GM19025 (cell line): Measurements from ENCODE around the gene PIGM.

Source experiments
- ATAC-seq: cut with Tn5 transposase; IDR thresholded peaks from one replicate; pipeline ENCODE4 v1.9.1; 2021; ENCODE audit warnings: mild to moderate bottlenecking, low read depth, moderate library complexity; ENCODE audit not compliant: unreplicated experiment

The PIGM gene

DNA sequence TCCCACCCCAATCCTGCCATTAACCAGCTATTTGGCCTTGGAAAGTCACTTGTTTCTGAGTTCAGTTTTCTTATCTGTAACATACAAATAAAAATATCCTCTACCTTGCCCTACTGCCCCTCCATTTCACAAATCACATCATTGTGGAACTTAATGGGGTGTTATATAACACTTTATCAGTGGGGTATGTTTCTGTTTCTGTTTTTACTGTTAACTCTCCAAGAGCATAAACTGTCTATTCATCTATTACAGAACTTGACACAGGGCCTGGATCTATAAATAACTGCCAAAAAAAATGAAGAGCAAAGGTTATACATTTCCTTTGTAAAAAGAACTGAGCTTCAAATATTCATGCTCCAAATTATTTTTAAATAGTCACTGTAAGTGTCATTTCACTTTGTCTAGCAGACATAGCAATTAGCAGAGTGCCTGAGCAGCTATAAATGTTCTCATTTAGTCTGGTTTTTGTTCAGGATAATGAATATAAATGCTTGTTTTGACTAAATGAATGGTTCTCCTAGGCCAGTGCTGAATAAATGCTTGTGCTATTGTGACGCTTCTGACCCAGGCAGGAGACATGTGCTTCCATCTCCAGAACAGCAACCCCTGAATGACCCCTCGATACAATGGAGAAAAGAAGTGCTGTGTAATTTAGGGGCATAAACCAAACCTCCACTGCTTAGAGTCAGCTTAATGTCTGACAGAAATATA is 7.4 kb downstream of the PIGM start:
- ATAC-seq: no peak

DNA sequence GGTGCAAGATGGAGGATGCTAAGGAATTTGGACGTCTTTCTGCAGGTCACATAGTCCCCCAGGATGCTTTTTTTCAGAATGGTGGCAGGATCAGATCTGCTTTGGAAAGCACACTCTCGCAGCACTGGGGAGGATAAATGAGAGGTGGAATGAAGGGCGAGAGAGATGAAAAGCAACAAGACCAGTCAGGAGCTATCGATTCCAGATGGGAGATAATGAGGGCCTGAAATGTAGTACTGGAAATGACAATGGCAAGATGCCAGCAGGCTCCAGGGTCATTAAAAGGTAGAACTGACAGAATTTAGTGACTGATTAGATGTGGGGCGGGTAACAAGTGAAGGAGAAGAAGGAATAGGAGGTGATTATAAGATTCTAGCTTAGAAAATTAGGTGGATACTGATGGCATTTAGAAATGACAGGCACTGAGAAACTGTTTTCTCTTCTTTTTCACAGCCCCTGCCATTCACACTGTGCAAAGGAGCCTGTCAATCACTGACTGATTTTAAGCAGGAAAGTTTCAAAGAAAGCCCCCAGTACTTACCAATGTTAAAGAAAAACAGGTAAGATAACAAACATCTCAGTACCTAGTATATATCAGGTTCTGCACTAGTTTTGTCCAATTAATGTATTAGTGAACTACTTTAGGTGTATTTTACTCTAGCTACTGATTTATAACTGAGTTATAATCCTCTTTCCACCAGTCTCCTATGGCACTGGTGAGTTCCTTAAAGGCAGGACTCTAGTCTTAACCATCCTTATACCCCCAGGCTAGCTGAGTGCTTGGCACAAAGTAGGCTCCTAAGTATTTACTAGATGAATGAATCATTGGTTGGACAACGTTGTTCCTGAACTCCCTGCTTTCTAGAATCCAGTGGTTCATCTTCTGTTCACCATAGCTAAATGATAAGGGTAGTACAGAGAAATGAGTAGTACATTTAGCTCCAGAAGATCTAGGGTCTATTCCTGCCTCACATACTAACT is 9.2 kb downstream of the PIGM start:
- no peak for ATAC-seq

DNA sequence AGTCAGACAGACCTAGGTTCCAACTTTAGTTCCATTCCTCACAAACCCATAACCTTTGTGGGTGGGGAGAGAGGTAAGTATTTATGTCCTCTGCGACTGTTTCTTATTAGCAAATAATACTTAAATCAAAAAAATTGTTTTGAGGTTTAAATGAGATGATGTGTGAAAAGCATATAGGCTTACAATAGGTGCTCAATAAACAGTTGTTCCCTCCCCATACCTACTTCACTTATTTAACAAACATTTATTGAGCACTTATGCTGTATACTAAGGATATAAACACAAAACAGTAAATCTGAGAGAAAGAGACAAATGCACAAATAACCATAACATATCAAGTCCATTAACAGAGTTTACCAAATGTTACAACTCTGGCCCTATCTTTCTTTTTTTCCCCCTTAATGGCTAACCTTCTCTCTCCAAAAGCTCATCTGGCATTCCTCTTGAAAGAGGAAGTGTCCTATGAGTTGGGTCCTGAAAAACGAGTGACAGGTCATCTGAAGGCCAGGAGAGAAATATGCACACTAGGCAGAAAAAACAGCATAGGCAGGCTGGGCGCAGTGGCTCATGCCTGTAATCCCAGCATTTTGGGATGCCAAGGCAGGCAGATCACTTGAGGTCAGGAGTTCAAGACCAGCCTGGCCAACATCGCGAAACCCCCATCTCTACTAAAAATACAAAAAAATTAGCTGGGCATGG is 10.3 kb downstream of the PIGM start:
- no peak for ATAC-seq

DNA sequence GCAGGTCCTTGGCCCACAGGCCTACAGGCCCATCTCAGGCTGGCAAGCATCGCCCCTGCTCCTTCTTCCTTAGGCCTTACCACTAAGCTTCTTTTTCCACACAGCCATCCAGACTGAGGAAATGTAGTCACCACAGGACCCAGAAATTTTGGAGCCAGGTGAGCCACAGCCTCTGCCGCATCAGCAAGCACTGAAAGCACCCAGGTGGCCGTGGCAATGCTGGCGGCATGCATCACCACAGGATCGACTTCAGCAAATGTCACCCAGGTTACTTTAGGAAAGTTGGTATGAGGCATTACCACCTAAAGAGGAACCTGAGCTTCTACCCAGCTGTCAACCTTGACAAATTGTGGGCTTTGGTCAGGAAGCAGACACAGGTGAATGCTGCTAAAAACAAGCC is 11.6 kb downstream of the PIGM start:
- no peak for ATAC-seq

DNA sequence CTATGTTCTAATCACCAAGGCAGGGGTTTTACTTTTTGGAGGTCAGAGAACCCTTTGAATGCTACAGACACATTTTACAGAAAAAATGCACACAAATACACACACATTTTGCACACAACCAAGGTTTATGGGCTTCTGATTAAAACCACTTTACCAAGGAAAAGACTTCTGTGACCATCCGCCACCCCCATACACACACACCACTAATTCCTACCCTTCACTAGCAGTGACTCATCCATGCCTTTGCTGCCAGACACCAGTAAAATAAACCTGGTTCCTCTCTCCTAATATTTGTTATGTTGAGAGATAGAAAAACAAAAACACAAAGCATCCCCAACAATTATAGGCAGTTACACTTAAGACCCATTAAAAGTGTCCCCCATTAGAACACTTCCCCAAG is 12.9 kb downstream of the PIGM start:
- no peak for ATAC-seq

DNA sequence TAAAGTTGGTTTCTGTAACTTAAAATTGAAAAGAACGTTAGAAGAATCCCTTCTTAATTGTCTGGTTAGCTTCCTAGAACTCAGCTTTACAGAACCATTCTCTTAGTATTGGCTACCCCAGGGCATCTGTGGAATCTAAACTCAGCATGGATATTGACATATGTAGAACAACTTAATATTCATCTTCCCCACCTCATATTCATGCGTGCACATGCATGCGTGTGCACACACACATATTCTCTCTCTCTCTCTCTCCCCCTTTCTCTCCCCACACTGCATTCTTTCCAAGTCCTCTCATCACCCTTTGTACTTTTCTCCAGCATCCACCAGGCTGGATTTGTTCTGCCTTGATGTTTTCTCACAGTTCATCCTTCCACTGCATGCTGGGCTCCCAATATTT is 13.4 kb downstream of the PIGM start:
- no peak for ATAC-seq

DNA sequence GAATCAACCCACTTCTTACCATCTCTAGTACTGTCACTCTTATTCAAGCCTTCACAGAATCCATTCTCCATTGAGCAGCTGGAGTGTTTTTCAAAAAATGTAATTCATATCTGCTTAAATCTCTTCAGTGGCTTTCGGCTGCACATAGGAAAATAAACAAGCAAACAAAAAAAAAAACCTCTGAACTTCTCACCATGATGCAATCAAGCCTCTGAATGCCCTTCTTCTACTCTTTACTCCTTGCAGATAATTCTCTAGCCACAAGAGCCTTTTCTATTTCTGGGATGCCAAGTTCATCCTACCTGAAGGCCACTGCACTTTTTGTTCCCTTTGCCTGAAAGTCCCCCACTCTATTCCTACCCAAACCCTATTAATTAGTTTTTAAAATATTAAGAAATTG is 14.2 kb downstream of the PIGM start:
- no peak for ATAC-seq

DNA sequence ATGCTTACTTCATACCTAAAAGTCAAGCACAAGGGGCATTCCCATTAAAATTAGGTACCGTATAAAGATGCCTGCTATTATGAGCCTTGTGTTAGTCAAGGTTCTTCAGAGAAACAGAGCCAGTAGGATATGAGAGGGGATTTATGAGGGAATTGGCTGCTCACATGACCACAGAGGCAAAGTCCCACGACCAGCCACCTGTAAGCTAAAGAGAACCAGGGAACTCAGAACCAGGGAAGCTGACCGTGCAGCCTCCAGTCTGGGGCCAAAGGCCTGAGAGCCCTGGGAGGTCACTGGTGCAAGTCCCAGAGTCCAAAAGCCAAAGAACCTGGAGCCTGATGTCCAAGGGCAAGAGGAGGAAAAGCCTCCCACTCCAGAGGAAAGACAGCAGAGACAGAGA is 20.0 kb downstream of the PIGM start:
- ATAC-seq: no peak

DNA sequence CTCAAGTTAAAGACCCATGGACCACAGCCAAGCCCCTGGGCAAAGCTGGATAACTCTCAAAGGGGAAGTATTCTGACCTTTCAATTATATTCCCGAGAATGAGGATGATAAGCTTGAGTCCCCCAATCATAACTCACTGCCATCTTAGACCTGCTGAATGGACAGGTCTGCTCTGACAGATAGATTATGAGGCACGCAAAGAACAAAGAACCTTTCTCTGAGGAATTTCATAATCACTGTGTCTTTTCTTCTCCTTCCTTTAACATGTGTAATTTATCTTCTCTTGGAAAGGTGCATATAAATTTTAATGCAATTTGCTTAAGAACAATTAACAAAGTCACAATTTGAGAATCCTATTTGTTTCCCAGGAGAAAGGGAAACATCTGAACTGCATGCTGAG is 22.0 kb downstream of the PIGM start:
- no peak for ATAC-seq

DNA sequence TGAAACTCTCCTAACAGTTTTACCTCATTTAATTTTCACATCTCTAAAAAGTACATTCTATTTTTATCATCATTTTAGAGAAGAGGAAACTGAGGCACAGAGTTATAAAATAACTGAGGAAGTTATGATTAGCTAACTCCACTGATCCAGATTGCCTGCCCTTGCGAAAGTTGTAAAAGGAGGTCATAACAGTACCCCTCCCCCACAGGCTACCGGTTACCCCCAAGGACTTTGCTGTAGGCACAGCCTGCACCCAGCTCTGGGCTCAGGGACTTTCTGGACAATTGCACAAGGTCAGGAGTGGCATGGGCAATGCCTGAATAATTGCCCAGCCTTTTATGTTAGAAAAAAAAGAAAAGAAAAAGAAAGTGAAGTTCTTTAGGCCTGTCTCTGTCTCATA is 22.7 kb downstream of the PIGM start:
- no peak for ATAC-seq

DNA sequence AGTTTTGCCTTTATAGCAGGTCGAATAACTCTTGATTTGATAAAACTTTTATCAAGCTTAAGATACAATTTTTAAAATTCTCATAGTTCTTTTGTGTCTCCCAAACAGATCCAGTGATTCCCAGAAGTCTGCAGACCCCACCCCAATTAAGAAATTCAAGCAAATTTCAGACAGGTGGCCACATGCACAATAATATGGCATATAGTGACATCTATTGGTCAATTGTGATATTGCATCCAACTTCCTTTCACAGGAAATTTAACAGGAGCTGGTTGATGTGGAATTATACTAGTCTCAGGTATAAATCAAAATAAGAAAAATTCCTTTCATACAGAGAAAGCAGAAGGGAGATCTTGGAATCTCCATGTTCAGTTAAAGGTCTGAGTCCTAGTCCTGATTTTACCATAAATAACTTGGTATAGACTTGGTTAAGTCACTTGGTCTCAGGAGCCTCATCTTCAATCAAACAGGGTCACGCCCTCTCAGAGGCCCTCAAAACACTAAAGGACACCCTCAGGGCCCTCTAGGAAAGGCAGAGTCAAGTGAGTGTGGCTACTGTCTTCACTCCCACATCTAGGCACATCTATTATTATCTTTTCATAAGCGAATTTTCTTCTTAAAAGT is 24.1 kb downstream of the PIGM start:
- no peak for ATAC-seq

DNA sequence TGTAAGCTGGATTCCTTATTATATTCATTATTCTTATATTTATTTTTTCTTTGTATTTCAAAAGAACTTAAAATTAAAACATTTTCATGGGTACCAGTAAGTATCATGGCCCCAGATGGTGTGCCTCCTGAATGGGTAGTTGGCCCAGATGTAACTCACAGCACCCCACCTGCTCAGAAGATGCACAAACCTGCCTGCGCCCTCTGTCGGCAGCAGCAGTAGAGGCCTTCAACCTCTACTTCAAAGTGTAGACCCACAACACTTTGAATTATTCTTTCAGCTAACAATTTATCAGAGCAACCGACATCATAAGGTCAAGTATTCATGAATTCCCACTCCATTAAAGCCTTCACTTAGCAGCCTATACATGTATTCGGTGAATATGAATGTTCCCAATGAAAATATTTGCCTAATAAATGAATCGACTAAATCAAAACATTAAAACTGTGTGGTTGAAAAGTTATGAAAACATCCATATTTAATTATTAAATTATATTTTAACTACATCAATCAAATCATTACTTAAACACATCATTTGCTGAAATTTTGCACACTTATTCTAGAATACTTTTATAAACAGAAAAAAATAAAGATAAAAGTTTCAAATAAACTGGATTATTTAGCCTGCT is 25.4 kb downstream of the PIGM start:
- no peak for ATAC-seq

DNA sequence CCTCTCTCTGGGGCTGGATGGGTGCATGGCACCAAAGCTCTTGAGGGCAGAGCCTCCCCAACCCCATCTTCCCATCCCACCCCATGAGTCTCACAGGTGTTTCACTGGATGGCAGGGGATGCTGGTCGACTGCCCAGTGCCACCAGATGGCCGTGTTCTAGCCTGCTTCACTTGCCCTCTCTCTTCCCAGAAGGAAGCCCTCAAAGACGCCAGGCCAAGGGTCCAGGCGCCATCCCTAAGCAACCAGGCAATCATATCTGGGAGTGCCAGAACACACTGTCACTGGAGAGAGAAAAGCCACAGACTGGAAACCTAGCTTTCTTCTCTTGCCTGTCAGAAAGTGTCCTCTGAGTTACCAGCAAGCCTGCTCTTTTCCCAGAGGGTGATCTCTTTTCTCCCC is 26.7 kb downstream of the PIGM start:
- no peak for ATAC-seq

DNA sequence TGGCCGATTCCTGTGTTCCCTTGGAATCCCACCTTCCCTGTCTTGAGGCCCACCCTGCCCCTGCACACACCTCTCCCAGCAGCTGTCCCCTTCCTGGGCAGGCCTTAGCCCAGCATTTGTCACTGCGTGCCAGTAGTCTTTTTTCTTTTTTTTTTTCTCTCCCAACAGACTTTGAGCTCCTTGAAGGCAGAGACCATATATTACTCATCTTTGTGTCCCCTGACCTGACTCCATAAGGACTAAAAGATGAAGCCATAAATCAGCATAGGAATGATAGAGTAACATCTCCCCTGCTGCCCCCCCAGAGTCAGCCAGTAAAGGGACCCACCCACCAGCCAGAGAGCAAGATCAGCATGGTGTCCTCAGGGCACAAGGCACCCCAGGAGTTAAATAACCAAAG is 27.4 kb downstream of the PIGM start:
- no peak for ATAC-seq

DNA sequence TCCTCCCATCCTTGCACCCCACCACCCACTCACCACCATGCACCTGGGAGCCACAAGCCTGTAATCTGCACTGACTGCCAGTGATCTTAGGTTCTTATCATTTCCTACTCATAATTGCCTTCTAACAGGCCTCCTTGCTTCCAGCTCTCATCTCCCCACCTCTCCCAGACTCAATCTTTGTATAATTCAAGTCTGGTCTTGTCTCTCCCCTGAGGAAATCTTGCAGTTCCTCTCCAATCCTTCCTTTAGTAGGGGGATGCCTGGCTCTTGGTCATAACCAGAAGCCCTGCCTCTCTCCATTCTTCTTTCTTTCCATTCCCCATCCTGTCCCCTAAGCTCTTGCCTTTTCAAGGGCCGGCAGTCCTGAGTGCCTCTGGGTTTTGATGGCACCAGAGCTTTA is 27.8 kb downstream of the PIGM start:
- no peak for ATAC-seq

DNA sequence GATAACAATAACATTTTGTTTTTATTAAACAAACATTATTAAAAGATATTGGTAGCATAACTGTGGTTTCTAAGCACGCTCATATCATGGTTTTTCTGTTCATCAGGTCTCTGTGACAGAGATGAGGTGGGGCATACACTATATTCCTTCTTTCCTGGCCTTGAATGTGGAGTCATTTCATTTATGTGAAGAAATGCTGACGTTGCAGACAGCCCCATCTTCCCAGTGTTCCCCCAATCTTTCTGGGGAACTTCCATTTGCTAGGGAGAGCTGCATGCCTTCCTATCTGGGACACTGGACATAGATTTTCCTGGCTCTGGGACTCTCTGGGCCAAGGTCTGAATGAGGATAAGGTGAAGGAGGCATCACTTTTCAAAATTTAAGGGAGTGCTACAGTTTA is 30.4 kb downstream of the PIGM start:
- ATAC-seq: no peak

DNA sequence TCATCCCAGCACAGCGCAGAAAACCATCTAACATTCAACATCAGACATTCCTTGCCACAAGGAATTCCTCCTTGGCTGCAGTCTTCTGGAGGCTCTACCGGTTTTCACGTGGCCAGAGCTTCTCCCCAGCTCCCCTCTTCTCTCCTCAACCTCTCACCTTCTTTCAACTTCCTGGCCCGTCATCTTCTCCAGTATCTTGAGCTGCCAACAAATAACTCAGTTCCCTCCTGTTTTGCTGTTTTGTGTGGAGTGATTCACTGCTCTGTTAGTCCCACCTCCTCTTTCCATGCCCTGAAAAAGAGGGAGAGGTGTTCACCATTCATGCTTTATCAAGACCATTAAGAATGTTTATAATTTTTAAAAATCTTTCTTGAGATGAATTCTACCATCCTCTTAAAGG is 32.6 kb downstream of the PIGM start:
- ATAC-seq: no peak

DNA sequence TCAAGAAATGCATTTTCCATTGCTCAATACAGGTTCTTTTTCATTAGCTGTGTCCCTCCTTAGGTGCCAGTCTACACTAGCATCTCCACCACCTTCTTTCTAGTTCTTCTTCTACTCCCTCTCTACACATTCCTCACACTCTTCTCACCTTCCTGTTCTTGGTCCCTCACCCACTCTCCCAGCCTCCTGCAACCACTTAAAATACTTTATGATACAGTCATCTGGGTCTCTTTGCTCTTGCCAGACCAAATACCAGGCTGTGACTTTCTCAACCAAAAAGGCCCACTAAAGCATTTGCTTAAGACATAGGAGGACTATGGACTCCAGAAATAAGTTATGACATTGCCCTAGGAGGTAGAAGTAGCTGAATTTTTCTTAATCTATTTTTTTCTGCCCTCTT is 35.1 kb downstream of the PIGM start:
- ATAC-seq: no peak

DNA sequence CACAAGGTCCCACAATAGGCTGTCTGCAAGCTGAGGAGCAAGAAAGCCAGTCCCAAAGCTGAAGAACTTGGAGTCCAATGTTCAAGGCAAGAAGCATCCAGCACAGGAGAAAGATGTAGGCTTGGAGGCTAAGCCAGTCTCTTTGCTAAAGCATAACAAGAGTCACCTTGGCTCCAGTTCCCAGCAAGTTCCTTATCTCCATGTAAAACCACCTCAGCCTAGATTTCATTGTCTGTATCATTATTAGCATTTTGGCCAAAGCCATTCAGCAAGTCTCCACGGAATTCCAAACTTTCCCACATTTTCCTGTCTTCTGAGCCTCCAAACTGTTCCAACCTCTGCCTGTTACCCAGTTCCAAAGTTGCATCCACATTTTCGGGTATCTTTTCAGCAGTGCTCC is 36.9 kb downstream of the PIGM start:
- no peak for ATAC-seq

DNA sequence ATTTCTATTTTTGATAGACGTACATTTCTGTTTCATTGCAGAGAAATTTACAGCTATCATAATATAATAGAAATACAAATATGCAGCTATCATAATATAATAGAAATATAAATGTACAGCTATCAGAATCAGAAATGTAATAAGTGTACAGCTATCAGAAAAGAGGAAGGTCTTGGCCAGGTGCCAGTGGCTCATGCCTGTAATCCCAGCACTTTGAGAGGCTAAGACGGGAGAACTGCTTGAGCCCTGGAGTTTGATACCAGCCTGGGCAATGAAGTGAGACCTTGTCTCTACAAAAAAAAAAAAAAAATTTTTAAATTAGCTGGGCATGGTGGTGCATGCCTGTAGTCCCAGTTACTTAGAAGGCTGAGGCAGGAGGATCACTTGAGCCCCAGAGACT is 37.9 kb downstream of the PIGM start:
- ATAC-seq: no peak
